ENCODE measurements around the gene IL17RD. TPM values are rescaled to one million over a fixed set of nuclear protein-coding genes. Genes with fewer than 3 reads are reported as not detected.

IL17RD gene
- total RNA-seq, 1 donor from 2014 or later: 4.4 TPM

- ATAC-seq: no peak
- DNase-seq: no peak
- intact Hi-C loops (cut with micrococcal nuclease): no loop called here
These were observed 4.2 kb downstream of the IL17RD start for GRCh38 chr3:57160765-57161538.

GRCh38 chr3:57160076-57160764 lies 4.9 kb downstream of the IL17RD start:
- ATAC-seq: peak; percentile 60
- peak; percentile 59 for DNase-seq
- intact Hi-C loops (cut with micrococcal nuclease): no loop called here

DNA sequence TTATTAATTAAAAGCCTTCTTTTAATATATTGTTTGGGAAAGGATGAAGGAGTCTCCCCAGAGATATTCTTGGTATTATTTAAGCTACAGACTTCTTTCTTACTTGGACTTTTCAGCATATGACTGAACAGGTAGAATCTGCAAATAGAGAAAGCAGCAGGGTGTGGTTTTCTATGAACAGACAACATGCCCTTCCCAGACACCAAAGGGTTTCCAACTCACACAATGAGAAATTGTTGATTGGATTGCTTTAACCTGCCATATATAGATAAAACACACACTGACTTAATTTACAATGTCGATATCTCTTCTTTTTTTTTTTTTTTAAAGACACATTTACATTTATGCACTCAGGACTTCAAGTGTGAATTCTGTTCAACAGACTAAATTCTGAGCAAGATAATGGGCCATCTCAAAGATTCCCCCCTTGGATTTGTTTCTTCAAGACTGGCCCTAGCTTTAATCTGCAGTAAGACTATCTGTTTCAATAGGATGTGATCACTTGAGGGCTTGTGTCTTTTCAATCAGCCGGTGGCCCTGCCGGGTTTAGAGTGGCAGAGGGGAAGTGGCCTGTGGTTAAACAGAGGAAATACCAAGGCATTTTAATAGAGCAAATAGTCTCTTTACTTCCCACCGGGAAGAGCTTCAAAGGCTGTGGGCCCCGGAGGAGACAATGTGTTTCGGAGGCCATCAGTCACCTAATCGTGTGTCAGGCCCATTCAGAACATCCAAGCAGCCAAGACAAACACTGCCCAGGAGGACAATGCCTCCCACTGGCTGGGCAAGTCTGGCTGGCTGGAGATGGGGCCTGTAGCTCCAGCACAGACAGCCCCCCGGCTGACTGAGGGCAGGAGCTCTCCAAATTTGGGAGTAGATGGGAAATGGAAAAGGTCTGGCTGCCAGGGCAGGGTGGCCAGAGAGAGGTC lies 6.1 kb downstream of the IL17RD start:
- no peak for DNase-seq
- intact Hi-C loops (cut with micrococcal nuclease): no loop called here
- ATAC-seq: no peak

GRCh38 chr3:57158325-57158724 lies 6.8 kb downstream of the IL17RD start:
- intact Hi-C loops (cut with micrococcal nuclease): no loop called here
- ATAC-seq (no peak), DNase-seq (no peak)

GRCh38 chr3:57157545-57157944 lies 7.6 kb downstream of the IL17RD start:
- intact Hi-C loops (cut with micrococcal nuclease): no loop called here
- ATAC-seq (no peak), DNase-seq (no peak)

GRCh38 chr3:57155310-57155643 lies 9.9 kb downstream of the IL17RD start:
- ATAC-seq (no peak), DNase-seq (no peak)
- intact Hi-C loops (cut with micrococcal nuclease): no loop called here

- ATAC-seq (no peak), DNase-seq (no peak)
- intact Hi-C loops (cut with micrococcal nuclease): no loop called here
These were observed 10.5 kb downstream of the IL17RD start for GRCh38 chr3:57154470-57155309.

DNA sequence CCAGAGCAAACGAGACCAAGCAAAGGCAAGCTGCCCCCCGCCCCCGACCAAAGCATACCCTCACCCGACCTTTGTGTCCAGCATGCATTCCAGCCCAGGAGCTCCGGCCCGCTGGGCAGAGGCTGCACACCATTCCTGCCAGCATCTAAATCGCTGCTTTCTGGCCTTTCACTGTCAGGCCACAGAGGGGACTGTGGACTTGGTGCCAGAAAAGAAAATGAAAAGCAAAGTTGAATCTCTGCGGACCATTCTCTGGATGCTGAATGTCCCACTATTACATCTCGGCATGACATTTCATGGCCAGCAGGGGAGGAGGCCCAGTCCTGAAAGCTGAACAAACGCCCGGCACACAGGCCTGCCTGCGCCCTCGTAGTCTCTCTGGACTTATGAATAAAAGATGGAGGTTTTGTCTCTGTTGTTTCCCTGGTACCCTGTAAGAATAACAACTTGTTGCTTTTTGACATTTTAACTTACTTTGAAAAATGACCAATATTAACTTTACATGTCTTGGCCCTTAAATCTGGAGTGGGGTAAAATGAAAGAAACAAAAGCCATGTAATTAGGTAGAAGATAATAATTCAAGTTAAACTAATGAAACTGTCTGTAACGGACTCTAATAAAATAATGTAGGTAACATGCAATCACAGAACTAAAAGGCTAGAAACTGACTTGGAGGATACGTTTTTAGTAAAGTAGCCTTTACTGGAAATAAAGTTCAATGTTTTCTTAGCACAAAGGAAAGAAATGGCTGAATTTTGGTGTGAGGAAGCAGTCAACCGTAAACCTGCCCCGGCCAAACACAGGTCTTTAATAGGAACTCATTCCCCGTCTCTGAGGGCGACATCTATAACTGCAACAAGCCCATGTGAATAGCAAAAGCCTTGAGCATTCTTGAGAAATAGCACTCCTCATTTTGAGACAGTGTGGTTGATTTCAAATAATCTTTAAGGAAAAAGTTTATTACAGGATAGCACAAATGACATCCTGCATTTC lies 12.7 kb downstream of the IL17RD start:
- ATAC-seq (peak; percentile 77), DNase-seq (peak; percentile 62)
- intact Hi-C loops (cut with micrococcal nuclease): no loop called here

- intact Hi-C loops (cut with micrococcal nuclease): no loop called here
- peak; percentile 17 for ATAC-seq
- no peak for DNase-seq
These were observed 13.4 kb downstream of the IL17RD start for GRCh38 chr3:57151749-57152148.

DNA sequence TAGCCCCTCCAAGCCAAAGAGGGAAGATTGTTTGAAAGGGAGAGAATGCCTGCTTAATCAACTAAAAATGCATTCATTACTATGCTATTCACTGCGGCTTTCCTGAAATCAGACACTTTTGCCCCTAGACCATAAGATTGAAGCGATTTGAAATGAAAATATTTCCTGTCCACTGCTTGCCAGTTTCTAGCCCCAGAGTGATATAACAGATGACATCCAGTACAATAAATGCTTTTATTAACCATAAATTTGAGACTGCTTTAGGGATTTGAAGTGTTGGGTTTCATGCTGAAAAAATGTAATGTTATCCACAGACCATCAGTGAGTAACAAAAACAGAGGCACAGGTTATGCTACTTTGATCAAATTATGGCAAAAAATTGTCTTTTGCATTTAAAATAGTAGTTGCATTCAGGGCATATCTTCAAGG lies 14.1 kb downstream of the IL17RD start:
- ATAC-seq (peak; percentile 24), DNase-seq (no peak)
- intact Hi-C loops (cut with micrococcal nuclease): no loop called here

DNA sequence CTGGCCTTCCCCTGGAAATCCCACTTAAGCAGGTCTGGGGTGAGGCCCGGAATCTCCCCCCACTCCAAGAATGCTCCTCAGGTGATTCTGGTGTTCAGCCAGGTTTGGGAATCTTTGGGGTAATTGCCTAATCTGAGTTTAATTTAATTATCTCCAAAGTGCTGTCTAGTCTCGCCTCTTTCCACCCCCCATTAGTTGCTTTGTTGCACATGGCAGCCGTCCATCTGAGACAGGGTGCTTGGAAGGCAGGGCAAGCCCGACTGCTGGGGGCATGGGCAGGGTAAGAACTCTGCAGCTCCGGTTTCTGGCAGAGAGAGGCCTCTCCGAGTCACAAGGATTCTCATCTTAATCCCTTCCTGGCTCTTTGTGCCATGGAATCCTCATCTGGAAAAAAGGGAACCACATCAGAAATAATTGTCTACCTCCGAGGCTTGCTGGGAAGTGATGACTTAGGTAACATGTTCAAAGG lies 15.0 kb downstream of the IL17RD start:
- intact Hi-C loops (cut with micrococcal nuclease): no loop called here
- DNase-seq: no peak
- ATAC-seq: peak; percentile 19

- intact Hi-C loops (cut with micrococcal nuclease): no loop called here
These were observed 18.1 kb downstream of the IL17RD start for GRCh38 chr3:57147071-57147470.

GRCh38 chr3:57145852-57146251 lies 19.3 kb downstream of the IL17RD start:
- no peak for ATAC-seq
- intact Hi-C loops (cut with micrococcal nuclease): no loop called here
- DNase-seq: no peak

More at GRCh38 chr3:57147071-57147470, 18.1 kb downstream of the IL17RD start:
- DNase-seq (no peak), ATAC-seq (no peak)

GRCh38 chr3:57144952-57145351 lies 20.2 kb downstream of the IL17RD start:
- ATAC-seq (peak; percentile 92), DNase-seq (no peak)
- intact Hi-C loops (cut with micrococcal nuclease): no loop called here

- intact Hi-C loops (cut with micrococcal nuclease): no loop called here
- peak; percentile 88 for ATAC-seq
These were observed 21.2 kb downstream of the IL17RD start for GRCh38 chr3:57143886-57144459.

DNA sequence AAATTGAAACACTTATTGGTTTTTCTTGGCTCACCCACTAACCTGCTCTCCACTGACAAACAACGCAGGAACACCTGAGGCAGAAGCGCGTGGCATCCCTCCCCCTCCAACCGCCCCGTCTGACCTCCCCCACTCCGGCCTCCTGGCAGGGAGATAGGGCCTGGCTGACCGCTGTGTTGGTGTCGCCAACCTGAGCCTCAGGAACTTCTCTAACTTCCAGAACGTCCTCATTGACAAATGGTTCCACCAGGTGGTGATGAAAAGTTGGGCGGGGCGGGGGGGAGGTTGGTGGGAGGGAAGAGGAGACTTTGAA lies 22.8 kb downstream of the IL17RD start:
- ATAC-seq: peak; percentile 14
- DNase-seq: peak; percentile 38
- intact Hi-C loops (cut with micrococcal nuclease): no loop called here

More at GRCh38 chr3:57143886-57144459, 21.2 kb downstream of the IL17RD start:
- DNase-seq: no peak

DNA sequence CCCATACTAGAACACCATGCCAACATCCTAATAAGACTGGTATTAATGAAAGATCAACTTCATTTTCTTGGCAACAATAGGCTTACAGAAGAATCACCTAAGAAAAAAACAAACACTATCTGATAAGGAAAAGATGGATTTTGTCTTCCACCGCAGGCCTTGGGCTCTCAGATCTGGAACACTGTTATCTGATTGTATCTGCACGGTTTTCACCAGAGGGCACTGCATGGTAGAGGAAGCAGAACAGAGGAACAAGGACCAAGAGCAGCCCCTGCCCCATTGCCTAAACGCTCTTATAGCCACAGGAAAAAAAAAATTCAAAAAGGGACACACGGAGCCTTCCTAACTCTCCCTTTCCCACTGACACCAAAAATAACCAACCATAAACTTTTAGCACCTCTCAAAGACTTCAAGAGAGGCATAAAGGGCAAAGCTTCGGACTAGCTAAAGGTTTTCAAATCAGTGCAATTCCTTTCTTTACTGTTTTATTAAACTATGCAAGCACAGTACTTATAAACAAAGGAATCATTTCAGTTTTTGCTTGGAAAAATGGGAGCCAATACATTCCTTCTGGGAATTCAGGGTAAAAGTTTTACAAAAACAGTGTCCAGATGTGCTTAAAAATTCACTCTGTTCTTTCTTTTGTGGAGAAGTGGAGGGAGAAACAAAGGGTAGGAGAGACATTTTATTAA lies 23.3 kb downstream of the IL17RD start:
- ATAC-seq: no peak
- DNase-seq: no peak
- intact Hi-C loops (cut with micrococcal nuclease): no loop called here
